ENCODE measurements around the gene SMOC1. TPM values are rescaled to one million over a fixed set of nuclear protein-coding genes. Genes with fewer than 3 reads are reported as not detected.

The SMOC1 gene
- total and polyA plus RNA-seq, 2 experiments from 2014 or later, result 0.70 to 3.5 TPM

GRCh38 chr14:70032447-70032846 is 153.2 kb downstream of the SMOC1 start:
- H3K9me3 ChIP-seq (ENCODE audit: low read depth), result no peaks in the 10 kb centered on the region
- no peak for DNase-seq
- H2AFZ ChIP-seq, result no peak overlapping the region
- WGBS, 2 experiments (ENCODE audit: low coverage in 1 of 2, low lambda C conversion rate in 2 of 2, missing lambda C conversion rate in 2 of 2), result 24 to 35% methylated on average over 3 of the region's 3 CpGs
- no peak overlapping the region for H3K27ac ChIP-seq
- H3K9ac ChIP-seq, result no peak overlapping the region
- no peak overlapping the region for H3K4me3 ChIP-seq
- no peaks in the 10 kb centered on the region for H3K9me2 ChIP-seq (ENCODE audit: insufficient read depth)
- H3K79me2 ChIP-seq (ENCODE audit: insufficient read depth), result no peaks in the 10 kb centered on the region
- H3K4me1 ChIP-seq (ENCODE audit: insufficient read depth), result no peaks in the 10 kb centered on the region
- in situ Hi-C loops (cut with MboI), result loop anchor here (25.0 kb wide), 1 partner anchor 445 kb away; no protein-coding TSS in a partner anchor
- H3K36me3 ChIP-seq (ENCODE audit: low read depth), result no peaks in the 10 kb centered on the region
- no peaks in the 10 kb centered on the region for H4K20me1 ChIP-seq (ENCODE audit: insufficient read depth)
- TF ChIP-seq EZH2phosphoT487 (IDR thresholded peaks at IDR 0.05; ENCODE audit: insufficient read depth, low read depth), result no peak
- TF ChIP-seq EZH2 (IDR thresholded peaks at IDR 0.05; ENCODE audit: insufficient read depth, poor library complexity, severe bottlenecking), result no peak
- H3K4me2 ChIP-seq (ENCODE audit: unreplicated experiment), result no peak overlapping the region
- no peaks in the 10 kb centered on the region for H3F3A ChIP-seq (ENCODE audit: insufficient read depth)
- H3K27me3 ChIP-seq (replicated peaks; ENCODE audit: insufficient read depth), result no peaks in the 10 kb centered on the region

GRCh38 chr14:70033116-70033515 is 153.9 kb downstream of the SMOC1 start:
- no peaks in the 10 kb centered on the region for H3K36me3 ChIP-seq (ENCODE audit: low read depth)
- no peak for DNase-seq
- no peak overlapping the region for H3K4me2 ChIP-seq (ENCODE audit: unreplicated experiment)
- in situ Hi-C loops (cut with MboI), result loop anchor here (25.0 kb wide), 1 partner anchor 446 kb away; no protein-coding TSS in a partner anchor
- H3K27me3 ChIP-seq (replicated peaks; ENCODE audit: insufficient read depth), result no peaks in the 10 kb centered on the region
- no peak overlapping the region for H2AFZ ChIP-seq
- no peak for TF ChIP-seq EZH2phosphoT487 (IDR thresholded peaks at IDR 0.05; ENCODE audit: insufficient read depth, low read depth)
- no peak overlapping the region for H3K4me3 ChIP-seq
- no peaks in the 10 kb centered on the region for H3F3A ChIP-seq (ENCODE audit: insufficient read depth)
- H3K4me1 ChIP-seq (ENCODE audit: insufficient read depth), result no peaks in the 10 kb centered on the region
- no peaks in the 10 kb centered on the region for H3K9me2 ChIP-seq (ENCODE audit: insufficient read depth)
- H3K9me3 ChIP-seq (ENCODE audit: low read depth), result no peaks in the 10 kb centered on the region
- no peaks in the 10 kb centered on the region for H3K79me2 ChIP-seq (ENCODE audit: insufficient read depth)
- no peaks in the 10 kb centered on the region for H4K20me1 ChIP-seq (ENCODE audit: insufficient read depth)
- no peak overlapping the region for H3K27ac ChIP-seq
- H3K9ac ChIP-seq, result no peak overlapping the region
- 59 to 65% methylated on average over 8 of the region's 8 CpGs for WGBS, 2 experiments (ENCODE audit: low coverage in 1 of 2, low lambda C conversion rate in 2 of 2, missing lambda C conversion rate in 2 of 2)

- in situ Hi-C loops (cut with MboI), result loop anchor here (25.0 kb wide), 1 partner anchor 446 kb away; no protein-coding TSS in a partner anchor
- TF ChIP-seq EZH2phosphoT487 (IDR thresholded peaks at IDR 0.05; ENCODE audit: insufficient read depth, low read depth) (no peak), EZH2 (IDR thresholded peaks at IDR 0.05; ENCODE audit: insufficient read depth, poor library complexity, severe bottlenecking) (no peak)
- DNase-seq, result no peak
Measured at GRCh38 chr14:70033561-70033960, 154.3 kb downstream of the SMOC1 start.

GRCh38 chr14:70034257-70034656 is 155.0 kb downstream of the SMOC1 start:
- H3K9me3 ChIP-seq (ENCODE audit: low read depth), result no peaks in the 10 kb centered on the region
- no peaks in the 10 kb centered on the region for H3K36me3 ChIP-seq (ENCODE audit: low read depth)
- no peaks in the 10 kb centered on the region for H3K27me3 ChIP-seq (replicated peaks; ENCODE audit: insufficient read depth)
- no peak overlapping the region for H2AFZ ChIP-seq
- no peak for DNase-seq
- no peaks in the 10 kb centered on the region for H3K79me2 ChIP-seq (ENCODE audit: insufficient read depth)
- H3K4me3 ChIP-seq, result no peak overlapping the region
- no peaks in the 10 kb centered on the region for H3K4me1 ChIP-seq (ENCODE audit: insufficient read depth)
- no peak overlapping the region for H3K4me2 ChIP-seq (ENCODE audit: unreplicated experiment)
- H3K9ac ChIP-seq, result no peak overlapping the region
- H3K27ac ChIP-seq, result no peak overlapping the region
- H4K20me1 ChIP-seq (ENCODE audit: insufficient read depth), result no peaks in the 10 kb centered on the region
- no peaks in the 10 kb centered on the region for H3K9me2 ChIP-seq (ENCODE audit: insufficient read depth)
- WGBS, 2 experiments (ENCODE audit: low coverage in 1 of 2, low lambda C conversion rate in 2 of 2, missing lambda C conversion rate in 2 of 2), result 9 to 28% methylated on average over 3 of the region's 3 CpGs
- in situ Hi-C loops (cut with MboI), result loop anchor here (25.0 kb wide), 1 partner anchor 447 kb away; no protein-coding TSS in a partner anchor
- no peaks in the 10 kb centered on the region for H3F3A ChIP-seq (ENCODE audit: insufficient read depth)
- TF ChIP-seq EZH2 (IDR thresholded peaks at IDR 0.05; ENCODE audit: insufficient read depth, poor library complexity, severe bottlenecking), result no peak
- TF ChIP-seq EZH2phosphoT487 (IDR thresholded peaks at IDR 0.05; ENCODE audit: insufficient read depth, low read depth), result no peak

More at GRCh38 chr14:70033561-70033960, 154.3 kb downstream of the SMOC1 start:
- no peaks in the 10 kb centered on the region for H3K4me1 ChIP-seq (ENCODE audit: insufficient read depth)
- H3K4me2 ChIP-seq (ENCODE audit: unreplicated experiment), result no peak overlapping the region
- H3K9me2 ChIP-seq (ENCODE audit: insufficient read depth), result no peaks in the 10 kb centered on the region
- no peak overlapping the region for H3K27ac ChIP-seq
- H3F3A ChIP-seq (ENCODE audit: insufficient read depth), result no peaks in the 10 kb centered on the region
- H4K20me1 ChIP-seq (ENCODE audit: insufficient read depth), result no peaks in the 10 kb centered on the region
- no peaks in the 10 kb centered on the region for H3K79me2 ChIP-seq (ENCODE audit: insufficient read depth)
- H3K27me3 ChIP-seq (replicated peaks; ENCODE audit: insufficient read depth), result no peaks in the 10 kb centered on the region
- H3K9ac ChIP-seq, result no peak overlapping the region
- H3K4me3 ChIP-seq, result no peak overlapping the region
- H3K36me3 ChIP-seq (ENCODE audit: low read depth), result no peaks in the 10 kb centered on the region
- no peak overlapping the region for H2AFZ ChIP-seq
- H3K9me3 ChIP-seq (ENCODE audit: low read depth), result no peaks in the 10 kb centered on the region
- 33 to 38% methylated on average over 2 of the region's 2 CpGs for WGBS, 2 experiments (ENCODE audit: low coverage in 1 of 2, low lambda C conversion rate in 2 of 2, missing lambda C conversion rate in 2 of 2)

- no peak overlapping the region for H3K9ac ChIP-seq
- in situ Hi-C loops (cut with MboI), result loop anchor here (25.0 kb wide), 1 partner anchor 449 kb away; no protein-coding TSS in a partner anchor
- no peak overlapping the region for H3K27ac ChIP-seq
- H3K4me3 ChIP-seq, result no peak overlapping the region
- no peaks in the 10 kb centered on the region for H3K36me3 ChIP-seq (ENCODE audit: low read depth)
- H3K4me2 ChIP-seq (ENCODE audit: unreplicated experiment), result no peak overlapping the region
- H4K20me1 ChIP-seq (ENCODE audit: insufficient read depth), result no peaks in the 10 kb centered on the region
- DNase-seq, result no peak
- no peak overlapping the region for H2AFZ ChIP-seq
- no peaks in the 10 kb centered on the region for H3K9me2 ChIP-seq (ENCODE audit: insufficient read depth)
- no peaks in the 10 kb centered on the region for H3K9me3 ChIP-seq (ENCODE audit: low read depth)
- no peaks in the 10 kb centered on the region for H3F3A ChIP-seq (ENCODE audit: insufficient read depth)
- H3K79me2 ChIP-seq (ENCODE audit: insufficient read depth), result no peaks in the 10 kb centered on the region
- WGBS, 2 experiments (ENCODE audit: low coverage in 1 of 2, low lambda C conversion rate in 2 of 2, missing lambda C conversion rate in 2 of 2), result 13 to 20% methylated on average over 1 of the region's 1 CpG
- no peaks in the 10 kb centered on the region for H3K27me3 ChIP-seq (replicated peaks; ENCODE audit: insufficient read depth)
- TF ChIP-seq EZH2phosphoT487 (IDR thresholded peaks at IDR 0.05; ENCODE audit: insufficient read depth, low read depth) (no peak), EZH2 (IDR thresholded peaks at IDR 0.05; ENCODE audit: insufficient read depth, poor library complexity, severe bottlenecking) (no peak)
- H3K4me1 ChIP-seq (ENCODE audit: insufficient read depth), result no peaks in the 10 kb centered on the region
Measured at GRCh38 chr14:70036665-70037064, 157.4 kb downstream of the SMOC1 start.

All from GM23248 (cell line).